ENCODE measurements around the gene ZNF277. TPM values are rescaled to one million over a fixed set of nuclear protein-coding genes. Genes with fewer than 3 reads are reported as not detected.

Gene ZNF277
- total RNA-seq, 4 donors from 2014 or later = 18.3 to 25.6 (median 19.5) TPM

GRCh38 chr7:112283382-112283910 lies 77.0 kb downstream of the ZNF277 start:
- H3K36me3 ChIP-seq = no peaks in the 10 kb centered on the region
- H3K27me3 ChIP-seq = no peaks in the 10 kb centered on the region
- no peak overlapping the region for H3K27ac ChIP-seq
- TF ChIP-seq CTCF (IDR thresholded peaks at IDR 0.05) = no peak
- TF ChIP-seq POLR2A (IDR thresholded peaks at IDR 0.05) = no peak
- no peak for DNase-seq
- no peak overlapping the region for H3K4me3 ChIP-seq
- no peaks in the 10 kb centered on the region for H3K9me3 ChIP-seq
- no peaks in the 10 kb centered on the region for H3K4me1 ChIP-seq

GRCh38 chr7:112286250-112287086 lies 80.0 kb downstream of the ZNF277 start:
- H3K27ac ChIP-seq = no peak overlapping the region
- no peak for TF ChIP-seq POLR2A (IDR thresholded peaks at IDR 0.05)
- no peak for TF ChIP-seq CTCF (IDR thresholded peaks at IDR 0.05)
- no peak for DNase-seq
- H3K9me3 ChIP-seq = no peaks in the 10 kb centered on the region
- no peaks in the 10 kb centered on the region for H3K36me3 ChIP-seq
- H3K4me1 ChIP-seq = no peaks in the 10 kb centered on the region
- no peaks in the 10 kb centered on the region for H3K27me3 ChIP-seq
- no peak overlapping the region for H3K4me3 ChIP-seq

- Histone ChIP-seq H3K4me1 (no peaks in the 10 kb centered on the region), H3K9me3 (no peaks in the 10 kb centered on the region), H3K27me3 (no peaks in the 10 kb centered on the region), H3K4me3 (no peak overlapping the region), H3K36me3 (no peaks in the 10 kb centered on the region), H3K27ac (no peak overlapping the region)
- DNase-seq = no peak
- no peak for TF ChIP-seq CTCF (IDR thresholded peaks at IDR 0.05)
- no peak for TF ChIP-seq POLR2A (IDR thresholded peaks at IDR 0.05)
These were observed 81.8 kb downstream of the ZNF277 start for GRCh38 chr7:112288301-112288700.

GRCh38 chr7:112290065-112290464 lies 83.6 kb downstream of the ZNF277 start:
- no peaks in the 10 kb centered on the region for H3K27me3 ChIP-seq
- TF ChIP-seq CTCF (IDR thresholded peaks at IDR 0.05) (no peak), POLR2A (IDR thresholded peaks at IDR 0.05) (no peak)
- no peaks in the 10 kb centered on the region for H3K4me1 ChIP-seq
- no peaks in the 10 kb centered on the region for H3K9me3 ChIP-seq
- no peak overlapping the region for H3K27ac ChIP-seq
- H3K4me3 ChIP-seq = no peak overlapping the region
- no peaks in the 10 kb centered on the region for H3K36me3 ChIP-seq
- no peak for DNase-seq

GRCh38 chr7:112292162-112292561 lies 85.7 kb downstream of the ZNF277 start:
- Histone ChIP-seq H3K27me3 (no peaks in the 10 kb centered on the region), H3K9me3 (no peaks in the 10 kb centered on the region), H3K36me3 (no peaks in the 10 kb centered on the region), H3K4me1 (no peaks in the 10 kb centered on the region), H3K4me3 (no peak overlapping the region), H3K27ac (no peak overlapping the region)
- no peak for TF ChIP-seq POLR2A (IDR thresholded peaks at IDR 0.05)
- TF ChIP-seq CTCF (IDR thresholded peaks at IDR 0.05) = no peak
- no peak for DNase-seq
